ENCODE measurements around the gene ARPC4. TPM values are rescaled to one million over a fixed set of nuclear protein-coding genes. Genes with fewer than 3 reads are reported as not detected.

ARPC4 gene
- total RNA-seq, 1 experiment from 2014 or later = 152 TPM

- peak overlapping the region; percentile 89 for H3K27ac ChIP-seq (ENCODE audit: low read depth, low read length, poor library complexity, severe bottlenecking)
- H3K4me3 ChIP-seq (ENCODE audit: low read depth, low read length, poor library complexity, severe bottlenecking) = peak overlapping the region; percentile 62
- BruUV-seq (replicated peaks) = no TSS peak
- no peak for DNase-seq (ENCODE audit: low spot score)
- H3K9me3 ChIP-seq (ENCODE audit: low read depth, low read length, poor library complexity, severe bottlenecking) = no peaks in the 10 kb centered on the region
- H3K4me1 ChIP-seq (ENCODE audit: insufficient read depth, low read length, poor library complexity, severe bottlenecking) = peaks cover 14% of the 10 kb centered on the region
- H3K36me3 ChIP-seq (ENCODE audit: insufficient read depth, low read length, poor library complexity, severe bottlenecking) = peaks cover 54% of the 10 kb centered on the region
- no peak for TF ChIP-seq EZH2 (IDR thresholded peaks at IDR 0.05; ENCODE audit: borderline replicate concordance, low read depth, low read length, poor library complexity, severe bottlenecking)
- TF ChIP-seq, protein P1, sequence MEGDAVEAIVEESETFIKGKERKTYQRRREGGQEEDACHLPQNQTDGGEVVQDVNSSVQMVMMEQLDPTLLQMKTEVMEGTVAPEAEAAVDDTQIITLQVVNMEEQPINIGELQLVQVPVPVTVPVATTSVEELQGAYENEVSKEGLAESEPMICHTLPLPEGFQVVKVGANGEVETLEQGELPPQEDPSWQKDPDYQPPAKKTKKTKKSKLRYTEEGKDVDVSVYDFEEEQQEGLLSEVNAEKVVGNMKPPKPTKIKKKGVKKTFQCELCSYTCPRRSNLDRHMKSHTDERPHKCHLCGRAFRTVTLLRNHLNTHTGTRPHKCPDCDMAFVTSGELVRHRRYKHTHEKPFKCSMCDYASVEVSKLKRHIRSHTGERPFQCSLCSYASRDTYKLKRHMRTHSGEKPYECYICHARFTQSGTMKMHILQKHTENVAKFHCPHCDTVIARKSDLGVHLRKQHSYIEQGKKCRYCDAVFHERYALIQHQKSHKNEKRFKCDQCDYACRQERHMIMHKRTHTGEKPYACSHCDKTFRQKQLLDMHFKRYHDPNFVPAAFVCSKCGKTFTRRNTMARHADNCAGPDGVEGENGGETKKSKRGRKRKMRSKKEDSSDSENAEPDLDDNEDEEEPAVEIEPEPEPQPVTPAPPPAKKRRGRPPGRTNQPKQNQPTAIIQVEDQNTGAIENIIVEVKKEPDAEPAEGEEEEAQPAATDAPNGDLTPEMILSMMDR (conservative IDR thresholded peaks at IDR 0.05; ENCODE audit: low read depth, low read length) = no peak
- intact Hi-C loops (cut with micrococcal nuclease; ENCODE audit: unreplicated experiment) = loop anchor here (1.0 kb wide), 1 partner anchor 19 kb away; the partner anchor contains the start of gene BRPF1
- no peaks in the 10 kb centered on the region for H3K27me3 ChIP-seq (replicated peaks; ENCODE audit: insufficient read depth, low read depth, low read length, poor library complexity)
- CTCF ChIA-PET = no interaction called here
- POLR2A ChIA-PET (ENCODE audit: low non-redundant PET) = no interaction called here
These were observed 42.1 kb upstream of the ARPC4 start for GRCh38 chr3:9750556-9751411.

DNA sequence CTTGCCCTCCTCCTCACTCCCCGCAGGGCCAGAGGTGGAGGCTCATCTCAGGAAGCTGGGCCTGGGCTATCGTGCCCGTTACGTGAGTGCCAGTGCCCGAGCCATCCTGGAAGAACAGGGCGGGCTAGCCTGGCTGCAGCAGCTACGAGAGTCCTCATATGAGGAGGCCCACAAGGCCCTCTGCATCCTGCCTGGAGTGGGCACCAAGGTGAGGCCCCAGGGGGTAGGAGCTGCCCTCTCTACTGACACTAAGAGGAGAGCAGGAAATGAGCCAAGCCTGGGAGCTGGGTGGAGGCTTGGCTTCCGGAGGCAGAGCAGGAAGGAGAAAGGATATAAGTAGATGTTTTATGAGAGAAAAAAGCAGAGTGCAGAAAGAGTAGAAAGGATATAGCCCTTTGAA, 38.2 kb upstream of the ARPC4 start:
- TF ChIP-seq, protein P1 (conservative IDR thresholded peaks at IDR 0.05; ENCODE audit: low read depth, low read length) = no peak
- no peak for TF ChIP-seq EZH2 (IDR thresholded peaks at IDR 0.05; ENCODE audit: borderline replicate concordance, low read depth, low read length, poor library complexity, severe bottlenecking)
- Histone ChIP-seq H3K27ac (ENCODE audit: low read depth, low read length, poor library complexity, severe bottlenecking) (peak overlapping the region; percentile 46), H3K27me3 (replicated peaks; ENCODE audit: insufficient read depth, low read depth, low read length, poor library complexity) (no peaks in the 10 kb centered on the region), H3K4me3 (ENCODE audit: low read depth, low read length, poor library complexity, severe bottlenecking) (no peak overlapping the region), H3K9me3 (ENCODE audit: low read depth, low read length, poor library complexity, severe bottlenecking) (no peaks in the 10 kb centered on the region), H3K4me1 (ENCODE audit: insufficient read depth, low read length, poor library complexity, severe bottlenecking) (peaks cover 10% of the 10 kb centered on the region), H3K36me3 (ENCODE audit: insufficient read depth, low read length, poor library complexity, severe bottlenecking) (peaks cover 47% of the 10 kb centered on the region)
- ChIA-PET CTCF (no interaction called here), POLR2A (ENCODE audit: low non-redundant PET) (no interaction called here)
- BruUV-seq (replicated peaks) = no TSS peak
- intact Hi-C loops (cut with micrococcal nuclease; ENCODE audit: unreplicated experiment) = no loop called here
- no peak for DNase-seq (ENCODE audit: low spot score)

DNA sequence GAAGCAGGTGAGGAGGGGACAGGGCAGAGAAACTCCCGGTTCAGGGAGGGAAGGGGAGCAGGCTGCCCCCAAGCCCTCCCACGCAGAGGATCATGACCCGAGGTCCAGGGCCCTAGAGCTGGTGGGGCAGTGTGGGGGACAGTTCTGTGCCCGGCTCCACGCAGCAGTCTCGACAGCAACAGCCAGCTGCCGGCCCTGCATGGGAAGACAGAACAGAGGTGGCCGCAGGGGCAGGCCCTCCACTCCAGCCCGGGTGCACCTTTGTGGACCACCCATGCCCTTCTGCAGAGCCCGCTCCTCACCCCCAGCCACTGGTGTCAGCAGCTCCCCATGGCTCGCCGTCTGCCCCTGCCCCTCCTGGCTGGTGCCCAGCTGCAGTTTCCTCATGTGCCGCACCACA, 35.5 kb upstream of the ARPC4 start:
- intact Hi-C loops (cut with micrococcal nuclease; ENCODE audit: unreplicated experiment) = no loop called here
- no peak for TF ChIP-seq EZH2 (IDR thresholded peaks at IDR 0.05; ENCODE audit: borderline replicate concordance, low read depth, low read length, poor library complexity, severe bottlenecking)
- TF ChIP-seq, protein P1 (conservative IDR thresholded peaks at IDR 0.05; ENCODE audit: low read depth, low read length) = no peak
- no TSS peak for BruUV-seq (replicated peaks)
- no peak overlapping the region for H3K4me3 ChIP-seq (ENCODE audit: low read depth, low read length, poor library complexity, severe bottlenecking)
- DNase-seq (ENCODE audit: low spot score) = no peak
- no peaks in the 10 kb centered on the region for H3K27me3 ChIP-seq (replicated peaks; ENCODE audit: insufficient read depth, low read depth, low read length, poor library complexity)
- H3K27ac ChIP-seq (ENCODE audit: low read depth, low read length, poor library complexity, severe bottlenecking) = no peak overlapping the region
- H3K36me3 ChIP-seq (ENCODE audit: insufficient read depth, low read length, poor library complexity, severe bottlenecking) = peaks cover 35% of the 10 kb centered on the region
- ChIA-PET POLR2A (ENCODE audit: low non-redundant PET) (no interaction called here), CTCF (no interaction called here)
- H3K9me3 ChIP-seq (ENCODE audit: low read depth, low read length, poor library complexity, severe bottlenecking) = no peaks in the 10 kb centered on the region
- H3K4me1 ChIP-seq (ENCODE audit: insufficient read depth, low read length, poor library complexity, severe bottlenecking) = peaks cover 10% of the 10 kb centered on the region

Data from A673 (cell line).